GM21381 (cell line): ENCODE results near the gene JMJD8.

Experiments used
- ATAC-seq: cut with Tn5 transposase; IDR thresholded peaks from one replicate; pipeline ENCODE4 v1.9.1; 2021; ENCODE audit warnings: mild to moderate bottlenecking, moderate library complexity; ENCODE audit not compliant: unreplicated experiment

JMJD8 gene, protein sequence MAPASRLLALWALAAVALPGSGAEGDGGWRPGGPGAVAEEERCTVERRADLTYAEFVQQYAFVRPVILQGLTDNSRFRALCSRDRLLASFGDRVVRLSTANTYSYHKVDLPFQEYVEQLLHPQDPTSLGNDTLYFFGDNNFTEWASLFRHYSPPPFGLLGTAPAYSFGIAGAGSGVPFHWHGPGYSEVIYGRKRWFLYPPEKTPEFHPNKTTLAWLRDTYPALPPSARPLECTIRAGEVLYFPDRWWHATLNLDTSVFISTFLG

DNA sequence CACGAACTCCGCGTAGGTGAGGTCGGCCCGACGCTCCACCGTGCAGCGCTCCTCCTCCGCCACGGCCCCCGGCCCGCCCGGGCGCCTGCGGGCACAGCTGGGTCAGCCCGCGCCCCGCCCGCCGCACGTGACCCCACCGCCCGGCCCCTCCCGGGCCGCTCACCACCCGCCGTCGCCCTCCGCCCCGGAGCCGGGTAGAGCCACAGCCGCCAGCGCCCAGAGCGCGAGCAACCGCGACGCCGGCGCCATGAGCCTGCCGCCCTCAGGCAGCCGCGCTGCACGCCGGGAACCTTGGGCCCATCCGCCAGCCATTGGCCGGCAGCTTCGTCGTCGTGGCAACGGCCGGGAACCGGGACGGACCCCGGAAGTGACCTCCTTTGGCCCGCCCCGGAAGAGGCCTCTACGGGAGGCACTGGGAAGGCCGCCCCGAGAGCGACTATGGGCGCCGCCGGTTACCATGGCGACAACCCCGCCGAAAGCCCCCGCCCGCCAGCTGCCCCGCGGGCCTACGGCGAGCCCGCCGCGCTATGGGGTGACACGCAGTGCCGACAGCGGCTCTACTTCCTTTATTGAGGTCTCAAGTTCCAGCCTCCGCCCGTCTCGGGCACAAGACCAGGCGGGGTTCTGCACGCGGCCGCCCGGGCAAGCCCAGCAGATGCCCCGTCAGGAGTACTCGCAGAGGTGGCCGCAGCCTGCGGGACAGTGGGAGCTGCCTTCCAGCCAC, at the start of gene JMJD8:
TSS of gene JMJD8 (minus strand) at position 264 of the 724 bp plus-strand sequence. CDS start at position 249, 15 bp downstream.
- ATAC-seq, result peak; percentile 55

DNA sequence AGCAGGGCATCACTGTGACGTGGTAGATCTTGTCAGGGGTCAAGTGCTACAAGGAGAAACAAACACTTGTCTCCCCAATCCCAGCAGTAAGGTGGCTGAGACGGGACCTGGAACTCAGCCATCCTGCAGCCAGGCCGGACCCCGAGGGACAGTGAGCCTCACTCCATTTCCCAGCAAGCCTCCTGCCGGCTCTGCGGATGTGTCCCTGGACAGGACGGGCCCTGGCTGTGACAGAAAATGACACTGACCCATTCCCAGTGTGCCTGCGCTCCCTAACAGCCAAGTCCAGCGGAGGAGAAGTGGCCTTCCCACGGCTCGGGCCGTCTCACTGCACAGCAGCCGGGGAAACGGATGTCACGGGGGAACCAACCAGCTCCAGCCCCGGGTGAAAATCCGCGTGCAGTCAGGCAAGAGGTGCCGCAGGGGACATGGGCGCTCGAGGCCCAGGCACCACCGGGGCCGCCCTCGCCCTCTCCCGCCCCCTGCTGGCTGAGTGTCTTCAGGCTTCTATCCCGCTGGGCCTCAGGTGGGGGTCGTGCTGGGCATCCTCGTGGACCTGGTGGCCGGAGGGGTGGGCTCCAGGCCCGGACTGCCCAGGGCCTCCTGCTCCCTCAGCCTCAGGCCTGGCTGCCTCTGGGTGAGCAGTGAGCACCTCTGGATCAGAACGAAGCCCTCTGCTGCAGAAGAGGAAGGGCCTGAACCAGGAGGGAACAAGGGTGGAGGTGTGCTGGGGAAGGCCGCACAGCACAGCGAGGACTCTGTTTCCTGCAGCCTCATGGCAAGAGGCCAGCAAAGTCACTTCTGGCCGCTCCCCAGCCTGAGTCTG, 49.5 kb upstream of the JMJD8 start:
- no peak for ATAC-seq

DNA sequence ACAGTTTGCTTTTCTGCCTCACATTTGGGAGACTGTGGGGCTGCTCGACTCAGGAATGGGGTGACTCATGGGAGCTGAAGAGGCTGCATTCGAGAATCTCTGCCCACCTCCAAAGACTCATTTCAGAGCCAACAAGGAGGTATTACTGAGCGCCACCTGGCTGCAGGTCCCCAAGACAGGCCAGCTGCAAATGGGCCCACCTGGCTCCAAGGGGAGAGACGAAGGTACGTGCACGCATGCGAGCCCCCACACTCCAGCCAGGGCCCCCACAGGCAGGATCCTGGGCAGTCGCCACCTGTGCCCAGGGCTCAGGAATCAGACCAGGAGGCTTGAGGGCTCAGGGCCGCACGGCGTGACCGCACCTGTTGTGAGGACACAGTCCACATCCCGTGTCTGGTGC, 48.8 kb upstream of the JMJD8 start:
- no peak for ATAC-seq

DNA sequence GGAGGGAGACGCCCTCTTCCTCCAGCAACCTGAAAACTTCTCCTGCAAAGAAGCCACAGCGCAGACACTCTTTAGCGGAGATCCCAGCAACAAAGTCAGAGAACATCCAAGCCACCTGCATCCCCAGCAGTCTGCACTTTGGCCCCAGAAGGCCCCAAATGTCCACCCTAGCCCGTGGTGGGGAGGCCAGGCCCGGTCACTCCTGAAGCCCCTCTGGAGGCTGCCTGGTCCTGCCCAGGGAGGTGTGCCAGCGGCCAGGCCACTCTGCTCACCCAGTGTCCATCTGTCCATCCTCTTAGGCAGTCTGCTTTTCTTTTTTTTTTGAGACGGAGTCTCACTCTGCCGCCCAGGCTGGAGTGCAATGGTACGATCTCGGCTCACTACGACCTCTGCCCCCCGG, 48.2 kb upstream of the JMJD8 start:
- no peak for ATAC-seq

DNA sequence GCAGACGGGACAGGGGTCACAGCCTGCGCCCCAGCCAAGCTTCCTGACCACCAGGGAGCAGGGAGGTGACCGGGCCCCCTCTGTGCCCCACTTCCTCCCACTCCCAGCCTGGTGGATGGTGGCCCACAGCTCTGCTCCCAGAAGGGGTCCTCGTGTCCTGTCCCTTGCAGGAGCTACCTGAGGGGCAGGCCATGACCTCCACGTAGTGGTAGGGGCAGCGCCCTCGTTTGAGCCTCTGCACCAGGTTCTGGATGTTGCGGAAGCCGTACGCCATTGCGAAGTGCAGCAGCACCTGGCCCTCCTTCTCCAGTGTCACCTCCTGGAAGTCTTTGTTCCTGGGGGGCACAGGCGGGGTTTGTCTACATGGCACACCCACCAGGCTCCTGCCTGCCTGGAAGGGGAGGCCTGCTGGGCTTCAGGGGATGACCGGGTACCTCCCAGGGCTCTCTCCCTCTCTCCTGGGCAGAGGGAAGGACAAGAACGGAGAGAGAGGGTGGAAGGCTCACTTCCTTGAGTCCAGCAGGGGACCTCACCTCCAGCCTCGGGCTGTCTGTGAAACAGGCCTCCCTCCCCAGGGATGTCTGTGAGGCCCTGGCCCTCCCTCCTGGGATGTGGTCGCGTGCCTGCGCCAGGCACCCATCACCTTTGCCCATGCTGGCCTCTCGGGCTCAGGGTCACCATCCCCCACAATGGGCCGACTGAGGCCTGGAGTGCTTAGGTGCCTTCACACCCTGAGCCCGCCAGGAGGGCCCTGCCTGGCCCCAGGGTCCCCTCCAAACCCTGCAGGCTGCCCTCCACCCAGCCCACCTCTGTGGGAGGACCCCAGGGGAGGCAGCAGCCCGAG, 46.8 kb upstream of the JMJD8 start:
- ATAC-seq, result no peak

DNA sequence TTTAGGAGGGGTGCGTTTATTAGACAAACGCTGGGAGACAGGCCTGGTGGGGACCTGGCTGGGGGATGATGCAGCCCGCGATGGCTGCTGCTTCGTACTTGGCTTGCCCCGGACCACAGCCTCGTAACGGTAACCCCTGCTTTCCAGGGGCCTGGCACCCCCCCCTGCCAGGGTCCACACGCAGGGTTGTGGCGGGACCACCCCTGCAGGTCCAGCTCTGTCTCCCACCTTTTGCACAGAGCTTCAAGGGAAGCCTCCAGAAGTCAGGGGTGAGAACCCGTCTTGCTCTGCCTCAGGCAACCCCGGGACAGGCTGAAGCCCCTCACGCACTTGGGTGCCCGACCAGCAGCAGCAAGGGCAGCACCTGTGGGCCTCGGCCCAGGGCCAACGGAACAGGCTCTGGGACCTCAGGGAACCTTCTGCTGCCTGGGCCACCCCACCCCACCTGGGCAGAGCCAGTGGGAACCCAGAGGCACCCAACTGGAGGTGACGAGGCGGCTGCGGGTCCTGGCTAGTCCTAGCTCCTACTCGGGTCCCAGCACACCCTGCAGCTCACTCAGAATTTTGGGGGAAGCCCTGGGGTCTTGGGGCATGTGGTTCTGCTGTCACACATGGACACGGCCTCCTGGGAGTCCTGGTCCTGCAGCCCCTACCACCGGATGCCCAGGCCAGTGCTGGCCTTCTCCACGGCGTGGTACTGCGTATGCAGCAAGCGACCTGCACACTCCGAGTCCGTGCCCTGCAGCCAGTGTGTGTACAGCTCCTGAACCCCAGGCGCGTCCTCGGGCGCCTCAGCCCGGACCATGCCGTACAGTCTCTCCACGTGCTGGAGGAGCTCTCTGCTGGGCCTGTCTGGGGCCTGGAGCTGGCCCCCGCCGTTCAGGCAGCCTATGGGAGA, 45.9 kb upstream of the JMJD8 start:
- no peak for ATAC-seq

DNA sequence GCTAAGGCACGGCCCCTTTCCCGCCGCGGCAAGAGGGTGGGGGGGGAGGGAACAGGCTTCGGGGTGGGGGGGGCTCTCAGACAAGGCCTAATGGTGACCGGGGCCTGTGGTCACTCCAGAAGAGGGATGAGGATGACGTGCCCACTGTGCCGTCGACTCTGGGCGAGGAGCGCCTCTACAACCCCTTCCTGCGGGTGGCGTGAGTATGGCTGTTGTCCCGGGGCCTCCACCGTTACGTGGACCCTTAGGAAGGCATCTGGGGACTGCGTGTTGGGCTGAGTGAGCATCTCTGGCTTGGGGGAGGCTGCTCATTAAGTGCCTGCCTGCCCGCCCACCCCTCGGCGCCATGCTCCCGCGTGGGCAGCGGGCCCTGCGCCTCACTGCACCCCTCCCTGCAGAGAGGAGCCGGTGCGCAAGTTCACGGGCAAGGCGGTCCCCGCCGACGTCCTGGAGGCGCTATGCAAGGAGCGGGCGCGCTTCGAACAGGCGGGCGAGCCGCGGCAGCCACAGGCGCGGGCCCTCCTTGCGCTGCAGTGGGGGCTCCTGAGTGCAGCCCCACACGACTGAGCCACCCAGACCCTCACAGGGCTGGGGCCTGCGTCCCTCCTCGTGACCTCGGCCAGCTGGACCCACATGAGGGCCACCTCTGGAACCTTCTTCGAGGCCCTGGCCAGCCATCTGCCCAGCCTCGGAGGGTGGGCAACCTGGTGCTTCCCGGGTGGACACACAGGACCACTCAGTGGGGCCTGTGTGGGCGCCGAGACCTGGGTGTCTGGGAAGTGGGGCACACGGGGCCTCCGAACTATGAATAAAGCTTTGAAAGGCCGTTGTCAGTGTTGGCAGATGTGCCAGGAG, 45.0 kb upstream of the JMJD8 start:
- ATAC-seq, result no peak

DNA sequence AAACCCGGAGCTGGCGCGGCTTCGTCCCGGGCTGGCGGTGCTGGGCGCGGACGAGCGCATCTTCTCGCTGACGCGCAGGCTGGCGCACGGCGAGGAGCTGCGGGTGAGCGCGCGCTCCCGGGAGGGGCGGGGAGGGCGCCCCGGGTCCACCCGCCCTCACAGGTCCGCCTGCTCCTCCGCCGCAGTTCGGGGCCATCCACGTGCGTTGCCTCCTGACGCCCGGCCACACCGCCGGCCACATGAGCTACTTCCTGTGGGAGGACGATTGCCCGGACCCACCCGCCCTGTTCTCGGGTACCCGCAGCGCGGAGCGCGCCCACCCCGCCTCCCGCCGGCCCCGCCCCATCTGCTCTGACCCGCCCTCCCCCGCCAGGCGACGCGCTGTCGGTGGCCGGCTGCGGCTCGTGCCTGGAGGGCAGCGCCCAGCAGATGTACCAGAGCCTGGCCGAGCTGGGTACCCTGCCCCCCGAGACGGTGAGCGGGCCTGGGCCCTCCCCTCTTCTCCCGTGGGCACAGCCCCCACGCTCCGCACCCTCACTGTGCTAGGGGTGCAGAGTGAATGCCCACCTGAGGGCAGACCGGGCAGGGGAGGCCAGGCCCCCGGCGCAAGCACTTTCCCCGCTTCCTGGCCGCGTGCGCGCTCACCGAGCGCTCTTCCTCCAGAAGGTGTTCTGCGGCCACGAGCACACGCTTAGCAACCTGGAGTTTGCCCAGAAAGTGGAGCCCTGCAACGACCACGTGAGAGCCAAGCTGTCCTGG, 44.2 kb upstream of the JMJD8 start:
- peak; percentile 30 for ATAC-seq

DNA sequence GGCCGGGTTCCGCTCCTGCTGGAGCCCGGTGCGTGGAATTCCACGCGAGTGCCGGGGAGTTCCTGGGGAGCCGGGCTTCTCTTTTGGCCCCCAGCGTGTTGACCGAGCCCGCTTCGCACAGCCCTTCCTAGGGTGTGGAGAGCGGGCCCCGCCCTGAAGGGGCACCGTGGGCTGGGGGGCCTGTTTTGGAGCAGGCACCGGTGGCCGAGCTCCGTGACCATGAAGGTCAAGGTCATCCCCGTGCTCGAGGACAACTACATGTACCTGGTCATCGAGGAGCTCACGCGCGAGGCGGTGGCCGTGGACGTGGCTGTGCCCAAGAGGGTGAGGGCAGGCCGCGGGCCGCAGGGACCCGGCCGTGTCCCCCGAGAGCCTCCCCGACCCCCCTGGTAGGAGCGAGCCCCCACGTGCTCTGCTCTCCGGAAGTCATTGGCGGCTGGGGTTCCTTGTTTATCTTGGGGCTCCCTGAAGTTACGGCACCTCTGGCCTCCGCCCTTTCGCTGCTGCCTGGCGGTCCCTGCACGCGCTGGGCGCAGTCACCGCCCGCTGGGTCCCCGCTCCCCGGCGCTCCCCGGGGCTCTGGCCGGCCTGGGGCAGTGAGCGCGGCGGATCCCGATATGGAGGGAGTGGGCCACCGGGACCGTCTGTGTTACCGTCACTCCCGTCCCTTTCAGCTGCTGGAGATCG, 43.3 kb upstream of the JMJD8 start:
- peak; percentile 15 for ATAC-seq

DNA sequence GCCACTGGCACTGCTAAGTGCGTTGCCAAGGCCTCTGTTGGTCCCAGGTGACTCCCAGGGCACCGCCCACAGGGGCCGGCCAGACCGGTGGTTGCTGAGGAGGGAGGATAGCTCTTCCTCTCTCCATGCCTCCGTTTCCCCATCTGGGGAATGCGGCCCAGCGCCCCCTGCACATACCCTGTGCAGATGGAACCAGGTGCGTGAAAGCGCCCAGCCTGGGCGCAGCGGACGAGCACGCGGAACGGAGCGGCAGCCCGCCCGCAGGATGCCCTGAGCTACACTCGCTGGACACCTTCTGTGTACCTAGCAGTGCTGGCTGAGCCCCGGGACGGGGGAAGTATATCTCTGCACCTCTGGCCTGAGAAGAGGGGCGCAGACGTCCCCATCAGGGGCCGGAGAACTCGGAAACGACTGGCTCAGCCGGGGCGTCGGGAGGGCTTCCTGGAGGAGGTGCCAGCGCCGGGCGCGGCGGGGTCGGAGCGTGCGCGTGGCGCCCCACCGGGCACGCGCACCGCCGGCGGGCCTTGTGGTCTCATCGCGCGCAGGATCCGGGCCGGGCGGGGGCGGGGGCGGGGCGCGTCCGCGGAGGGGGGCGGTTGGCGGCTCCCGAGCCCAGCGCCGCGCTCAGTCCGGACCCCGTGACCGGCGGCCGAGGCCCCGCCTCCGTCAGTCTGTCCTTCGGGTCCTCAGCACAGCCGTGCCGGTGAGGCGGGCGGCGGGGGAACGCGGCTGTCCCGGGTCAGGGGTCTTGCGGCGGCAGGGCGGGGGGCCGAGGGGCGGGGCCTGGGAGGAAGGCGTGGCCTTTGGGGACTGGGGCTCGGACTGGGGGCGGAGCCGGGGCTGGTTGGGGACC, 42.5 kb upstream of the JMJD8 start, which contains the start of the genes CCDC78 and HAGHL:
TSS of gene CCDC78 (minus strand) at position 6 of the 853 bp plus-strand sequence. CDS start 76 bp downstream, outside the sequence.
TSS of gene HAGHL (plus strand) at position 669 of the 853 bp plus-strand sequence. CDS start 404 bp downstream, outside the sequence.
- ATAC-seq, result peak; percentile 37

DNA sequence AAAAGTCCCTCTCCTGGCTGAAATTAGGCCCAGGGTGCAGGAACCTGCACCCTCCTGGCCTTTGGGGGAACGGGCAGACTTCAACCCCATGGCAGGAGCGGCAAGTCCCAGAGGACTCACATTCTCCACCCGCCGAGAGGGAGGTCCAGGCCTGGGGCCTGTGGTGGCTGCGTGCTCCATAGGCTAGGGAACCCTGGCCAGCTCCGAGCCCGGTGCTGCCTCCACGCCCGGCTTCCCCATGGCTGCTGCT, 42.0 kb upstream of the JMJD8 start:
- no peak for ATAC-seq

DNA sequence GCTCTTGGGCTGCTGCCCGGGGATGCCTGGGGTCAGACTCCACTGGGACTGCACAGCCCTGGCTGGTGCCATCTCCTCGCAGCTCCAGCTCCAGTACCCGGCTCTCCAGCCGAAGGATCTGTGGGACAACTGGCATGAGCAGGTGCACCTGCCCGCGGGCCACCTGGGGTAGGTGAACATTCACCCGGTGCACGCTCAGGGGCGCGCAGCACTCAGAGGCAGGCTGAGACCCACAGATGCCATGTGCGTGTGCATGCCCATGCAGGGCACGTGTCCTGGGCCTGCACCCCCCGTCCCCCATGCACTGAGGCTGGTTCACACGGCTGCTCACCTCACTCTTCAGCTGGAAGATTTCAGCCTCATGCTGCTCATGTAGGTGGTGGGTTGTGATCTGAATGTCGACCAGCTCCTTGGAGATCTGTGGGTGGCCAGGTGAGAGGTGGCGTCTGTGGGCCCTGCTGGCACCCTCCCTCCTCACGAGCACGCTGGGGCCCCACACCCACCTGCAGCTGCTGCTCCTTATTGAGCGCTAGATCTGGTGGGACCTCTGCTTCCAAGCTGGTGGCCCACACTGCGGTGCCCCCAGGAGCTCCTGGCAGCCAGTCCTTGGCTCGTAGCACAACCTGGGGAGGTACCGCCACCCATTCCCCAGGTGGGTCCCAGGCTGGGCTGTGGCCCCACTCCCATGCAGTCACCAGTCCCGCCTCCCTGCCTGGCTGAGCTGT, 41.5 kb upstream of the JMJD8 start:
- no peak for ATAC-seq

DNA sequence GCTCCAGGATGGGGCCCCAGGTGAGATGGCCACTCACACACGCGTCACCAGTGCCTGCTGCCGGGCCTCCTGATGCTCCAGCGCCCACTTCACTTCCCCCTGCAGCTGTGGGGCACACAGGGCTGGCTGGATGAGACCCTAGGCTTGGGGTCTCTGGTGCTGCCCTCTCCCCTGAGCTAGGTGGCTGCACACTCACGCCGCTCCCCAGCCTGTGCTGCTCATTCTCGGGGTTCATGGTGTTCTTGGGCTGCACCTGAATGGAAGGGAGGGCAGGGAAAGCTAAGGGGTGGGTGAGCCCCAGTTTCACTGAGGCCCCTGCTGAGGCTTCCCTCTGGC, 40.9 kb upstream of the JMJD8 start:
- no peak for ATAC-seq

DNA sequence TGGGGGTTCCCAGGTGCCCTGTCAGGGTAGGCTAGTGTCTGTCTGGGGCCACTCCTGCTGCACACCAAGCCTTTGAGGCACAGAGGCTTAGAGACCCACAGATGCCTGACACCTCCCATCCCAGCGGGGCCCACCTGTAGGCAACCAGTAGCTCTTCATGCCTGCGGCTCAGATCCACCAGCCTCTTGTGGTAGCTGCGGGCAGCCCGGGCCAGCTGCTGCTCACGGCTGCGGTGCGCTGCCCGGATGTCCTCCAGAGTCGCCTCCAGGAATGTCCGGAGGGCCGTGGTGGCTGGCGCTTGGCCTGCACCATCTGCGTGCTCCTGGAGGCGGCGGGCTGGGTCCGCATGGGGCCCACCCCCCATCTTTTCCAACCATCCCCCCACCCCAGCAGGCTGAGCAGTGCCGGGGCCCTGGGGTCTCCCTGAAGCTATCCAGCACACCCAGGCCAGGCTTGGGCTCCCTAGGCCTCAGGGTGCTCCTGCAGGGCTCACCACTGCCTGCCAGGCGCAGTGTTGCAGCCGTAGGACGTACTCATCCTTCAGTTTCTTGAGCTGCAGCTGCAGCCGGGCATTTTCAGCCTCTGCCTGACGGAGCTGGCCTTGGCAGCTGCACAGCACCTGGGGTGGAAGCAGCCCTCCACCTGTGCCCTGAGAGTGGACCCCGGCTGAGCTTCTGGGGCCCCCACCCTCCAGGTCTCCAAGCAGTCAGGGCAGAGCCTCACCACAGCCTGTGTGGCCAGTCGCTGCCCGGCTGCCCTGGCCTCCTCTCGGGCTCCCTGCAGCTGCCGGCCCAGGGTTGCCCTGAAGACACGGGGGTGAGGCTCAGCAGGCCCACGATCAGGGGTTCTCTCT, 40.3 kb upstream of the JMJD8 start:
- ATAC-seq, result no peak

DNA sequence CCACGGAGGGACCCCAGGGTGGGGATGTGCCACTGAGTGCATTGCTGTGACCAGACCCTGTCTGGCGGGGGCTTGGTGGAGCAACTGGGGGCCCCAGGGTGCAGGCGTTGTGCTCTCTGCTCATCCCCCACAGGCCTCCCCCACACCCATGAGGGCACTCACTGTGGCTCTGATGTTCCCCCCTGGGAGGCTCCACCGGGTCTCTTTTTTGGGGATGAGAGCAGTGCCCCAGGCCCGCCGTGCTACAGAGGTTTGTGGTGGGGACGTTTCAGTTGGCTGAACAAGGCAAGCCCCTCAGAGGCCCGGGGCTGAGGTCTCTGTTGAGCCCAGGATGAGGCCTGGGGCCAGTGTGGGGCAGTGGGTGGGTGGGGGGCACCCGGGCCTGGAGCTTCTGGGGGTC, 39.6 kb upstream of the JMJD8 start:
- no peak for ATAC-seq
